ENCODE data around the gene RBCK1. TPM values are rescaled to one million over a fixed set of nuclear protein-coding genes. Genes with fewer than 3 reads are reported as not detected.

The RBCK1 gene
- 55.2 and 62.1 TPM in 2 replicates for total RNA-seq

GRCh38 chr20:407953-408842, at the start of gene RBCK1:
RBCK1 (plus strand) TSS chr20:408299; CDS start chr20:408758, 459 bp downstream.

GRCh38 chr20:462199-462991, 54.3 kb downstream of the RBCK1 start, which contains the start of gene TBC1D20:
TBC1D20 (minus strand) TSS chr20:462533; CDS start chr20:462405, 128 bp downstream.

Small RNAs within 50 kb of the gene (small RNA-seq; reads per million reads assigned to genes)
- not detected for gene RF00019

Other genes with a start within 250 kb of the RBCK1 start
- gene DEFB128, start 218.6 kb upstream of the RBCK1 start, total RNA-seq, result not detected in 2 replicates
- not detected in 2 replicates for gene DEFB129, start 181.0 kb upstream of the RBCK1 start, total RNA-seq
- gene DEFB132, start 150.6 kb upstream of the RBCK1 start, total RNA-seq, result not detected in 2 replicates
- 3.2 and 4.9 TPM in 2 replicates for gene C20orf96, start 117.5 kb upstream of the RBCK1 start, total RNA-seq
- 14.9 and 15.3 TPM in 2 replicates for gene ZCCHC3, start 110.7 kb upstream of the RBCK1 start, total RNA-seq
- gene SOX12, start 82.7 kb upstream of the RBCK1 start, total RNA-seq, result 9.3 and 10.8 TPM in 2 replicates
- 29.0 and 41.0 TPM in 2 replicates for gene NRSN2, start 61.2 kb upstream of the RBCK1 start, total RNA-seq
- 52.1 and 65.8 TPM in 2 replicates for gene TRIB3, start 27.5 kb upstream of the RBCK1 start, total RNA-seq
- gene TBC1D20, start 54.2 kb downstream of the RBCK1 start, total RNA-seq, result 27.4 and 28.3 TPM in 2 replicates
- gene CSNK2A1, start 135.5 kb downstream of the RBCK1 start, total RNA-seq, result 203 and 263 TPM in 2 replicates
- gene TCF15, start 202.0 kb downstream of the RBCK1 start, total RNA-seq, result 0.13 and 0.14 TPM in 2 replicates
- 38.2 and 46.2 TPM in 2 replicates for gene SRXN1, start 244.9 kb downstream of the RBCK1 start, total RNA-seq

Measured in thoracic aorta endothelial cell (primary cell).